K562 (cell line): ENCODE data around the gene TMEM181. TPM values are rescaled to one million over a fixed set of nuclear protein-coding genes. Genes with fewer than 3 reads are reported as not detected.

ENCODE experiments used
- ARID4B ChIP-seq: sonication (generic); formaldehyde crosslinking; IDR thresholded peaks from 2 replicates; pipeline ENCODE4 v1.8.0; 2022; ENCODE audit warnings: mild to moderate bottlenecking, missing genetic modification reagents
- MYNN ChIP-seq, 2 experiments: sonication (generic); formaldehyde crosslinking in 1 of 2; IDR thresholded peaks; 2 replicates each; pipeline versions ENCODE4 v1.5.0 to v1.6.1; 2016 to 2020; ENCODE audit warnings: antibody characterized with exemption in 1 of 2, missing genetic modification reagents in 1 of 2
- SREBF2 ChIP-seq: sonication (generic); formaldehyde crosslinking; IDR thresholded peaks from 2 replicates; pipeline ENCODE4 v1.4.0; 2020; ENCODE audit warnings: mild to moderate bottlenecking, missing genetic modification reagents
- TSHZ1 ChIP-seq: fragments of 250-450 bp; sonication (Bioruptor Pico); IDR thresholded peaks from 2 replicates; pipeline ENCODE4 v1.4.0; 2020; ENCODE audit warnings: mild to moderate bottlenecking, moderate library complexity
- polyA plus RNA-seq, 8 experiments: library from polyadenylated mRNA; depleted of rRNA in 4 of 8; stranded (reverse) in 5 of 8; unstranded in 3 of 8; fragments of >200 nt; fragmentation: Nextera tagmentation in 2 of 8; fragmentation: Illumina TruSeq in 1 of 8; extraction: Ambion mirVana in 2 of 8; extraction: Trizol in 1 of 8; gene quantifications; 2 replicates each; pipeline versions ENCODE4 v1.2.1 to v1.2.3, GENCODE V29; 2011 to 2014; ENCODE audit warnings: inconsistent platforms in 1 of 8, missing spikeins in 1 of 8
- total RNA-seq, 7 experiments: library from RNA; depleted of rRNA in 6 of 7; stranded (reverse); fragments of >200 nt in 6 of 7; fragmentation: Illumina TruSeq in 2 of 7; extraction: Trizol in 2 of 7; gene quantifications; 2 replicates each; pipeline versions ENCODE4 v1.2.1 to v1.2.3, GENCODE V29; 2011 to 2021; ENCODE audit warnings: low replicate concordance in 1 of 7

The TMEM181 gene
- total and polyA plus RNA-seq, 9 of the 15 experiments (the other 6 are each of a cell fraction or from before 2014, with no cell fraction given), result 5.6 to 27.2 (median 19.9) TPM

GRCh38 chr6:158575550-158575949, 15.7 kb downstream of the TMEM181 start (continued):
- TF ChIP-seq SREBF2 (0 out of 2 replicates have a peak, but pooled peaks have one; percentile 1), MYNN (IDR thresholded peaks at IDR 0.05) (no peak), MYNN (CRISPR knock-in tag; IDR thresholded peaks at IDR 0.05) (no peak), ARID4B (CRISPR knock-in tag) (no peak), TSHZ1 (CRISPR knock-in tag) (no peak)
